ENCODE results near the gene FOXC1. TPM values are rescaled to one million over a fixed set of nuclear protein-coding genes. Genes with fewer than 3 reads are reported as not detected.

Gene FOXC1
- total RNA-seq, 2 experiments from 2014 or later, result 0.04 to 0.05 TPM

DNA sequence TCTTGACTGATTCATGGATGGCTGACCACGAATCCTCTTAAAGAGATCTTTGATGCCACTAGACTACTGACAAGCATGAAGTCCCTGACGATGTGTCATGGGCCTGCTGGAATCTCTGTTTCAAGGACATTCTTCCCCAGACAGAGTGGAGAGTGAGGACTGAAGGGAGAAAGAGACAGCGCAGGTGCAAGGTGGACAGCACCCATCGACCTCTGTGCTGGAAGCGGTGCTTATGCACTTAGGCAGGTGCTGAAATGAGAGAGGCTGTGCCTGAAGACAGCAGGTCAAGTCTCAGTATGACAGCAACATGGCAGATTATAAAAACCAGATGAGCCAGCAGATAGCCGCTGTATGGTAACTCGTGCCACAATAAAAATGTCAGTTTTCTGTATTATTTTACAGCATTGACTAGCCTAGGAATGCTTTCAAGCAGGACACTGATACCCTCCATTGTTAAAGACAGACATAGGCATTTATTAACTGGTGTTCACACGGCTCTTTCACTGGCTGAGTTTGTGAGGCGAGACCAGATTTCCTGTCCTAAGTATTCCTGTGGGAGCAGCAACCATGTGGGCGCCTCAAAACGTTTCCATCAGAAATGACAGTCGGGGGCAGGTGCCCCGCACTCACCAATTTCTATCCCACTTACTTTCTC, 47.5 kb downstream of the FOXC1 start:
- Mint-ChIP-seq H3K4me3 (no peak overlapping the region), H3K27me3 (no peaks in the 10 kb centered on the region), H3K9me3 (ENCODE audit: low read depth) (no peaks in the 10 kb centered on the region), H3K27ac (no peak overlapping the region), H3K4me1 (no peaks in the 10 kb centered on the region), H3K36me3 (ENCODE audit: low read depth) (no peaks in the 10 kb centered on the region)
- intact Hi-C loops (cut with DNase I, micrococcal nuclease), result no loop called here
- DNase-seq (no peak), ATAC-seq (no peak)
- ChIA-PET CTCF (interaction anchor here (0.7 kb wide), 1 partner anchor 43 kb away, joined by 3 read pairs; no protein-coding TSS in a partner anchor), POLR2A (no interaction called here)

DNA sequence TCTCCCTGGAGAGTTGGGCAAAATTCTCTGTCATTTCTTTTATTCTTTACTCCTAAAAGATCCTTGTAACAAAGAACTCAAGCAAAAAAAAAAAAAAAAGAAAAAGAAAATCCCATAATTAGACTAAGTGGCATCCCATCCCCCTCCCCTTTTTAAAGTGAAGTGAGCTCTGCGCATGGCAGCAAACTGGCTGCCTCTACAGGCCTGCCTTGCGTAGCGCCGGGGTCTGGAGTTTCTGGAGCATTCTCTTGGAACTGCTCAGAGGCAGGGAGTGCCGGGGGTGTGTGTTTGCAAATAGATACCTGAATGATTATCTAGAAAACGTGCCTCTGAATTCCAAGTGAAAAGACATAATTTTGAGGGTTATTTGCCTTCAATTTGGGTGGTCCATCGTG, 48.1 kb downstream of the FOXC1 start:
- Mint-ChIP-seq H3K27me3 (no peaks in the 10 kb centered on the region), H3K4me3 (no peak overlapping the region), H3K36me3 (ENCODE audit: low read depth) (no peaks in the 10 kb centered on the region), H3K4me1 (no peaks in the 10 kb centered on the region), H3K9me3 (ENCODE audit: low read depth) (no peaks in the 10 kb centered on the region), H3K27ac (no peak overlapping the region)
- POLR2A ChIA-PET, result no interaction called here
- DNase-seq, result no peak
- no peak for ATAC-seq
- CTCF ChIA-PET, result interaction anchor here (0.7 kb wide), 1 partner anchor 43 kb away, joined by 3 read pairs; no protein-coding TSS in a partner anchor
- intact Hi-C loops (cut with DNase I, micrococcal nuclease), result no loop called here

DNA sequence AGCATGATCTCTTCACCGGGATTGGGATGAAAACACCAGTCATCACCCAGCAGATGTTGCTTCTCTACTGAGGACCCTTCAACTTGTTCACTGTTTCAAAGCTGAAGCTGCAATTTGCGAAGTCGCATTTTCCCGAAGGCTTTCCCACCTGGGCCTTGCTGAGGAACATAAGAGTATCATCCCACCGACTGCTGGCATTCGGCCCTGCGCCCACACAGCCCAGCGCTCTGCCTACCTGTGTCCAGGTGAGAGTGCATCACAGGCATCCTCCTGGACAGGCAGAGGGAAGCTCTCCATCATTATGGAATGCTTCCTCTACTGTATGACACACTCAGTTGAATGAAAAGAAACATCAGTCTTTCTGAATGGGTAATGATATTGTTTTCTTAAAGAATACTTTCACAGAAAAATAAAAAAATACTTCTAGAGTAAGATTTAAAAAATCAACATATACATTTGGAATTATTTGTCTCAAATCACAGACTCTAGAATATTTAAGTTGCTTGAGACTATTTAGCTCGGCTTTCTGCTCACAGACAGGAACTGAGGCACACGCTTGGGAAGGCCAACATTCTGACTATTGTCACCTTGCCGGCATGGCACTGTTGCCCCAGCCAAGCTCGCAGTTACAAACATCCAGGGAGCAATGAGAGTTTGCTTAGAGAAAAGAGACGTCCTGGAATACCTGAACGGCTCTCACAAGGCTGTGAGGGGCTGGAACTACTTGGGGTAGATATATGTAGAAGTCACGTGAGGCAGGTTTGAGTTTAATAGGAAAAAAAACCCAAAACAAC, 48.7 kb downstream of the FOXC1 start:
- POLR2A ChIA-PET, result no interaction called here

GRCh38 chr6:1659816-1660215, 50.1 kb downstream of the FOXC1 start:
- Mint-ChIP-seq H3K27ac (no peak overlapping the region), H3K27me3 (no peaks in the 10 kb centered on the region), H3K36me3 (ENCODE audit: low read depth) (no peaks in the 10 kb centered on the region), H3K9me3 (ENCODE audit: low read depth) (no peaks in the 10 kb centered on the region), H3K4me1 (no peaks in the 10 kb centered on the region), H3K4me3 (no peak overlapping the region)
- ATAC-seq (no peak), DNase-seq (no peak)
- CTCF ChIA-PET, result no interaction called here
- POLR2A ChIA-PET, result no interaction called here
- intact Hi-C loops (cut with DNase I, micrococcal nuclease), result no loop called here

More for the DNA sequence above, 48.7 kb downstream of the FOXC1 start:
- no peak overlapping the region for H3K27ac Mint-ChIP-seq
- DNase-seq (no peak), ATAC-seq (no peak)
- intact Hi-C loops (cut with DNase I, micrococcal nuclease), result no loop called here
- CTCF ChIA-PET, result interaction anchor here (0.6 kb wide), 2 partner anchors 475 to 1782 kb away, joined by 3 to 4 read pairs; no protein-coding TSS in a partner anchor
- H3K36me3 Mint-ChIP-seq (ENCODE audit: low read depth), result no peaks in the 10 kb centered on the region
- no peak overlapping the region for H3K4me3 Mint-ChIP-seq
- H3K4me1 Mint-ChIP-seq, result no peaks in the 10 kb centered on the region
- no peaks in the 10 kb centered on the region for H3K27me3 Mint-ChIP-seq
- no peaks in the 10 kb centered on the region for H3K9me3 Mint-ChIP-seq (ENCODE audit: low read depth)

DNA sequence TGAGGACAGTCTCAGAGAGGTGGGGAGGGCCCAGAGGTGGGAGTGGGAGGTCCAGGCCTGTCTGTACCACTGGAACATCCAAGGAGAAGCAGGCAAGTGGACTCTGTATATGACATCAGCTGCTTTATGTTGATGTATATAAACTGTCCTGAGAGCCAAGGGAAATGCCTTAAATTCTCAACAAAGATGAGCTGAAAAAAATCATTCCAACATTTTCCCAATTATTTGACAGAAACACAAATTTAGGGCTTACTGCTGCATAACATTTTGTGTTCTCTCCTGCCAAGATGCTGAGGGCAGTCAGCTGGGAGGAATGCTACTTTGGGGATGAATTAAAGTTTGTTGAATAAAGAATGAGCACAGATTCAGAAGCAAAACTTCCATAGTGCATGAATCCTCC, 52.8 kb downstream of the FOXC1 start:
- Mint-ChIP-seq H3K36me3 (ENCODE audit: low read depth) (no peaks in the 10 kb centered on the region), H3K27ac (no peak overlapping the region), H3K9me3 (ENCODE audit: low read depth) (no peaks in the 10 kb centered on the region), H3K27me3 (no peaks in the 10 kb centered on the region), H3K4me1 (no peaks in the 10 kb centered on the region), H3K4me3 (no peak overlapping the region)
- ATAC-seq, result no peak
- POLR2A ChIA-PET, result no interaction called here
- no peak for DNase-seq
- intact Hi-C loops (cut with DNase I, micrococcal nuclease), result no loop called here
- CTCF ChIA-PET, result no interaction called here

Other genes starting within 250 kb of the FOXC1 start
- not detected for gene FOXF2, start 220.3 kb upstream of the FOXC1 start, total RNA-seq